GDM1 (cell line): Measurements from ENCODE around the gene SLC6A7.
"Not testable (repeated sequence)": the region's sequence is repeated elsewhere in the genome, so short reads cannot be mapped to it uniquely, and the experiment has no call there.

Experiments
- DNase-seq: peaks from one replicate; lab custom pipeline; 2025; lab: John Stamatoyannopoulos, UW

Gene SLC6A7

GRCh38 chr5:150219142-150219541 lies 29.3 kb downstream of the SLC6A7 start:
- DNase-seq, result no peak

GRCh38 chr5:150219861-150220260 lies 30.0 kb downstream of the SLC6A7 start:
- no peak for DNase-seq

- no peak for DNase-seq
Measured at GRCh38 chr5:150221471-150221870, 31.6 kb downstream of the SLC6A7 start.

GRCh38 chr5:150222906-150223305 lies 33.0 kb downstream of the SLC6A7 start:
- no peak for DNase-seq

GRCh38 chr5:150223474-150223873 lies 33.6 kb downstream of the SLC6A7 start:
- no peak for DNase-seq

GRCh38 chr5:150224483-150225027 lies 34.7 kb downstream of the SLC6A7 start:
- DNase-seq, result no peak

- DNase-seq, result no peak
Measured at GRCh38 chr5:150227036-150227435, 37.2 kb downstream of the SLC6A7 start.

GRCh38 chr5:150227606-150228273 lies 37.9 kb downstream of the SLC6A7 start:
- no peak for DNase-seq

- DNase-seq, result no peak
Measured at GRCh38 chr5:150229571-150229970, 39.7 kb downstream of the SLC6A7 start.

GRCh38 chr5:150230842-150231241 lies 41.0 kb downstream of the SLC6A7 start:
- no peak for DNase-seq

- not testable (repeated sequence) for DNase-seq
Measured at GRCh38 chr5:150233706-150234105, 43.8 kb downstream of the SLC6A7 start.

- DNase-seq, result no peak
Measured at GRCh38 chr5:150234576-150235499, 45.0 kb downstream of the SLC6A7 start.

GRCh38 chr5:150235500-150235854 lies 45.6 kb downstream of the SLC6A7 start:
- DNase-seq, result no peak

GRCh38 chr5:150236313-150236712 lies 46.5 kb downstream of the SLC6A7 start:
- DNase-seq, result no peak

GRCh38 chr5:150236981-150237754 lies 47.3 kb downstream of the SLC6A7 start:
- no peak for DNase-seq

- DNase-seq, result no peak
Measured at GRCh38 chr5:150238646-150239045, 48.8 kb downstream of the SLC6A7 start.

GRCh38 chr5:150239099-150239793 lies 49.4 kb downstream of the SLC6A7 start:
- no peak for DNase-seq

GRCh38 chr5:150239794-150240122 lies 49.9 kb downstream of the SLC6A7 start:
- no peak for DNase-seq

GRCh38 chr5:150241298-150242160 lies 51.7 kb downstream of the SLC6A7 start:
- DNase-seq, result no peak

- DNase-seq, result no peak
Measured at GRCh38 chr5:150242251-150242894, 52.5 kb downstream of the SLC6A7 start.
